ENCODE data around the gene COL17A1.

DNA sequence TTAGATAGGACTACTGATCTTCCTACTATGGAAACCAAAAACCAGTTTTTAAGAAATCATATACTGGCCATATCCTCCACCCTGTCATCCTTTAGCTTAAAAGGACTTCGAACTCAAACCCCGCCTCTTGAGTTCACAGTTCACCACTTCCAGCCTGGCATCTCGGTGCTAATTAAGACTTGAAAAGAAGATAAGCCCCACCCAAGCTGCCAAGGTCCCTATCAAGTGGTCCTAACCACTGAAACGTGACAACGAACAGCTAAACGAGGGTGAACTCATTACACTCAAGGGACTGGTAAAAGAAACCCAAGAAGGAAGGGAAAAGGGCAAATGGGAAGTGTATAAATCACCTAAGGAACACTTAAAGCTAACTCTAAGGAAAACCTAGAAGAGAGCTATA, 16.1 kb downstream of the COL17A1 start:
- TF ChIP-seq, protein P1, sequence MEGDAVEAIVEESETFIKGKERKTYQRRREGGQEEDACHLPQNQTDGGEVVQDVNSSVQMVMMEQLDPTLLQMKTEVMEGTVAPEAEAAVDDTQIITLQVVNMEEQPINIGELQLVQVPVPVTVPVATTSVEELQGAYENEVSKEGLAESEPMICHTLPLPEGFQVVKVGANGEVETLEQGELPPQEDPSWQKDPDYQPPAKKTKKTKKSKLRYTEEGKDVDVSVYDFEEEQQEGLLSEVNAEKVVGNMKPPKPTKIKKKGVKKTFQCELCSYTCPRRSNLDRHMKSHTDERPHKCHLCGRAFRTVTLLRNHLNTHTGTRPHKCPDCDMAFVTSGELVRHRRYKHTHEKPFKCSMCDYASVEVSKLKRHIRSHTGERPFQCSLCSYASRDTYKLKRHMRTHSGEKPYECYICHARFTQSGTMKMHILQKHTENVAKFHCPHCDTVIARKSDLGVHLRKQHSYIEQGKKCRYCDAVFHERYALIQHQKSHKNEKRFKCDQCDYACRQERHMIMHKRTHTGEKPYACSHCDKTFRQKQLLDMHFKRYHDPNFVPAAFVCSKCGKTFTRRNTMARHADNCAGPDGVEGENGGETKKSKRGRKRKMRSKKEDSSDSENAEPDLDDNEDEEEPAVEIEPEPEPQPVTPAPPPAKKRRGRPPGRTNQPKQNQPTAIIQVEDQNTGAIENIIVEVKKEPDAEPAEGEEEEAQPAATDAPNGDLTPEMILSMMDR (IDR thresholded peaks at IDR 0.05): no peak
- no peak for TF ChIP-seq EP300 (IDR thresholded peaks at IDR 0.05)
